ENCODE measurements around the gene SEPTIN5.

Gene SEPTIN5

DNA sequence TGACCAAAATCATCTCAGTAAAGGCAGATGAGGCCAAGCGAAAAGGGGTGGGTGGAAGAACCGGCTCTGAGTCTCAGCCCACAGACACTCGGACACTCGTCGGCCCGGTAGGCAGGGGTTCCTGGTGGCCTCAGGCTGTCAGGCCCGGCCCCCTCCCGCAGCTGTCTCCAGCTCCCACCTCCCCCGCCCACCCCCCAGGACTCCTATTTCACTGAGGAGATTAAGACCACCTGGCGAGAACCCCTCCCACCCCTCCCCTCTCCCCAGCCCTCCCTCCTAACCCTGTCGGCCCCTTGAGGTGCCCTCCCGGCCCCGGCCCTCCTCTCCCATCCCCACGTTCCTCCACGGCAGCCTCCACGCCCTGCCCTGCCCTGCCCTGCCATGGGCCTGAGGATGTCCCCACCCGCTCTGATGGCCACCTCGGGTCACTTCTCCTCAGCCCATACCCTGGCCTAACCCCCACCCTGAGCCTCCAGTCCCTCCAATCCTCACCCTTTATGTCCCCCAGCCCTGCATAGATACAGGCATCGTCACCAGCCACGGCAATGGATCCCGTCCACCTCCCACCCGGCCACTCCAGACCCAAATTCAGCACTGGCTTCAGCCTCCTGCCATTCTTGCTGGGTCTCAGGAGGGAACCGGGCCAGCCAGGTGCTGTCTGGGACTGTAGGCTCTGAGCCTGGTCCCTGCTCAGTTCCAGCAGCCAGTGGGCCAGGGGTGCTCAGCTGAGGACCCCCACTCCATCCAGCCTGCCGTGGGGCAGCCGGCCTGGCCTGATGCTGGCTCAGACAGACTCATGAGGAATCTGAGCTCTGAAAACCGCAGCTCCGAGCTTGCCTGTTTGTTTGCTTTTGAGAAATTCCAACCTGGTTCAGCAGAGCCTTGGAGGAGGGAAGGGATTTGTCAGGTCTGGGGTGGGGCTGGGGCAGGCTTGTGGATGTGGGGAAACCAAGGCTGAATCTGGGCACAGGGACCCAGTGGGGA, 36.5 kb downstream of the SEPTIN5 start:
- no peak for DNase-seq

DNA sequence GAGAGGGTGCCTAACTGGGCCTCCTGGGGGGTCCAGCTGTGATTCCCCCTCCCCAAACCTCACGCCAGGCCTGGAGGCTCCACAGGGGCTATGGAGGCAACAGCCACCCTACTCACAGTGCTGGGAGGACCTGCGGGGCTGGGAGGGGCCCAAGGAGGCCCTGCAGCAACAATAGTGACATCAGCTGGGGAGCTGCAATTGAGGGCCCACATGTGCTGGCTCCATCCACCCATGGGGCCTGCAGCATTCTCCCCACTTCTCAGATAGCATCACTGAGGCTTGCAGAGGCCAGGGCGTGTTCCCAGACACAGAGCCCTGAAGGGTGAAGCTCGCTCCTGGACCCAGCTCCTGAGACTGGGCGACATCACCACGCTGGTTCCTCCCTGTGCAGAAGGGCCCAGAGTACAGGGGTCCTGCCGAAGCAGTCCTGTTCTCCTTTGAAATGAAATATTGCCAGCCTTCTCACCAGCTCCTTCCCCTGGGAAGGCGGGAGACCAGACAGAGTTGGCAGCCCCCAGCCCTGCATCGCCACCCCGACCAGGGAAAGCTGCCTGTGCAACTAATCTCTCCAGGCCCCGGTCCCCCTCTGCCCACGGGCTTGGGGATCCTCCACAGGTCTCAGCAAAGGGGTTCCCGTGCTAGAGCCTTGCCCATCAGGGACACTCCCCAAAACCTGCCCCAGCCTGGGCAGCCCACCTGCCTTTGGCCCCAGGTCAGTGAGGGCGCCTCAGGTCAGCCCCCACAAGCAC, 37.4 kb downstream of the SEPTIN5 start:
- DNase-seq, result no peak

DNA sequence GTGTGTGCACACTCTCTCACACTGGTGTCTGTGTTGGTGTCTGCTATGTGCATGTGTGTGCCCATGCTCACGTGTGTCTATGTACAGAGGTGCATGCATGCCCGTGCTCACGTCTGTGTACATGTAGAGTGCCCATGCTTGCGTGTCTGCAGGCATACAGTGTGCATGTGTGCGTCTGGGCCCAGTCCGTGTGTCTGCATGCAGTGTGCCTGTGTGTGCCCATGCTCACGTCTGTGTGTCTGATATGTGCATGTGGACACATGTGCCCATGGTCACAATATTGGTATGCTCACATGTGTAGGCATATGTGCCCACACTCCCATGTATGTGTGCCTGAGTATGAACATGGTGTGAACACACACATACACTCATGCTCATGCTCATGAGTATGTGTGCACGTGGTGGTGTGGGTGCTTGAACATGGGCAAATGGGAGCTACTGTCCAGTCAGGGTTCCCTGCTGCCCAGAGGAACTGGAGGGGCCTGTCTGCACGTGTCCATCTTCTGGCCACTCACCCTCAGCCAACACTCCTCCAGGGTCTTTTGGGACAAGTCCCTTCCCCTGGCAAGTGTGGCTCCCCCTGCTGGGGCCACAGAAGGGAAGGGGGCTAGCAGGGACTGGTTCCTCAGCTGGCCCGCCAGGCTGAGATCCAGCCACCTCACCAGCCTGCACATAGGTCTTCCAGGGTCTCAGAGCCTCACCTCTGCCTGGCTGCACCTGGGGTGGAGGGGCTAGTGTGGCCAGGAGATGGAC, 39.0 kb downstream of the SEPTIN5 start:
- DNase-seq, result no peak

GRCh38 chr22:19753996-19754700, 39.8 kb downstream of the SEPTIN5 start:
- no peak for DNase-seq

- no peak for DNase-seq
Observed at GRCh38 chr22:19754701-19755144, 40.4 kb downstream of the SEPTIN5 start.

DNA sequence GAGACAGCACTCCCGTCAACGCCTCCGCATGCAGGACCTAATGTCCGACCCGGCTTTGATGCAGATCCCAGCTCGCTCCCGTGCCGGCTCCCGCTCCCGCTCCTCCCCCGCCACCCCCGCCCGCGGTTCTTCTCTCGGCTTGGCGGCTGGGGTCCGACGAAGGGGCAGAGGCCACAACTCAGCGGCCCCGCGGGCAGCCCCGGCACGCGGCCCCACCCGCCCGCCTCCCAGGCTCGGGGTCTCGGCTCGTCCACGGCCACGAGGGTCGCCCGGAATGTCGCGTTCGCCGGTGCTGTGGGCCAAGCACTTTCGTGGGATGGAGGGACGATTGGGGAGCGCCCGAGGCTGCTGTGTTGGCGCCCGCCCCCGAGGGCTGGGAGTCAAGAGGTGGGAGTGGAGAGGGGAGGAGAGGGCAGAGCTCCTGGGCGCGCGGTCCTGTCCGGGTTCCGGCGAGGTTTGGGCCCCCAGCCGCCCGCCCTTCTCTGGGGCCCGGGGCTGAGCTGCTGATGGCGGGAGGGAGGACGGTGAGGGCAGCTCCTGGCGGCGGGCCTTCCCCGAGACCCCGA, 40.9 kb downstream of the SEPTIN5 start:
- no peak for DNase-seq

DNA sequence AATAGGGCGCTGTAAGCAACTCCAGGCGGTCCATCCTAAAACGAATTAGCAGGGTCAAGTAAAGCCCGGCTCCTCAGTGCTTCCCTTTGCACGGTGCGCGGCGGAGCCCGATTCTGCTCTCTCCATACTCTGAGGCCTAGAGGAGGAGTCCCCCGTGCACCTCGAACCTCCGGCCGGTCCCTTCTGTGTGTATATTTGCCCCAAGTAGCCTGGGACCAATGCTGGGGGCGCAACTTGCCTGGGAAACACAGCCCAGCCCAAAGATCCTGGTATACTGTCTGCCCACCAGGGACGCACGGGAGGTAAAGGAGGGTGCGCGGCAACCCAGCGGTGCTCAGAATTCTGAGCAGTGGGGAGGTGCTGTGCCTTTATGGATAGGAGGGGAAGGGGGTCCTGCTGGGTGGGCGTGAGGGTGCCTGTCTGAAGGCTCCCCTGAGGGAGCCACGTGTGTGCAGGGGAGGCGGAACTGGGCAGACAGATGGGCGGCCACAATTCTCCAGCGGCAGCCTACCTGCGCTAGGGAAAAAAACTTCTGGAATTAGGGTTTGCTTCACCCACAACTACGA, 41.5 kb downstream of the SEPTIN5 start:
- no peak for DNase-seq

- DNase-seq, result peak; percentile 82
Observed at GRCh38 chr22:19756288-19757128, 42.2 kb downstream of the SEPTIN5 start.

DNA sequence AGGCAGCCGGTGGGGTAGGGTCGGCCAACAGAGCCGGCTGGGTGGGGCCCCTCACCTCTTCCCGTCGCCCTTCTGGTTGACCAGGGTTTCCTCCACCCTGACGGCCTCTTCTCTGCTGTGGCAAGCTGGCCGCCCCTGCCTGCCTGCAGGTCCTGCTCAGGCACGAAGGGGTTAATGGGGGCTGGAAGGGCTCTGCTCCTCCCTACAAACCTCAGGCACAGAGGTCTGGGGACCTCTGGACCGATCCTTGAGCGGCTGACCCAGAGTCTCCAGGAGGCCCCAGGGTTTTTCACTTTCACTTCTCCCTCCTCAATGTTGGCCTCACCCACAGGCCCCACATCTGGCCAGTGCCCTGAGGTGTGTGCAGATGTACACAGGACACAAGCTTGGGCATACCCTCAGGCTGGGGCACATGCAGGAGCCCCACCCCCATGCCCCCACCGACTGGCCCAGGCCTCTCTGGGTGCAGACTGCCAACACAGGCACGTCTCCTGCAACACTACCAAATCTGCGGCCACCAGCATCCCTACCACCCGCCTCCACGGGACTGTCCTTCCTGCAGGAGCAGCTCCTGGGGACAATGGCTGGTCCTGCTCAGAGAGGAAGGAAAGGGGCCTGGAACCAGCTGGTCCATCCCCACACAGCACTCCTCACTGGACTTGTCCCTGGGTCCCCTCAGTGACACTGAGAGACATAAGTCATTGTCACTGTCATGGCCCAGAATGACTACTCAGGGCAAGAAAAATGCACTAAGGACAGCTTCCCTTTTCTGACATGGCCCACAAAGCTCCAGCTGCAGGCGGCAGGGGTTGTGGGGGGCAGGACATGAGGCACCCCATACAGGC, 43.1 kb downstream of the SEPTIN5 start:
- DNase-seq, result no peak

DNA sequence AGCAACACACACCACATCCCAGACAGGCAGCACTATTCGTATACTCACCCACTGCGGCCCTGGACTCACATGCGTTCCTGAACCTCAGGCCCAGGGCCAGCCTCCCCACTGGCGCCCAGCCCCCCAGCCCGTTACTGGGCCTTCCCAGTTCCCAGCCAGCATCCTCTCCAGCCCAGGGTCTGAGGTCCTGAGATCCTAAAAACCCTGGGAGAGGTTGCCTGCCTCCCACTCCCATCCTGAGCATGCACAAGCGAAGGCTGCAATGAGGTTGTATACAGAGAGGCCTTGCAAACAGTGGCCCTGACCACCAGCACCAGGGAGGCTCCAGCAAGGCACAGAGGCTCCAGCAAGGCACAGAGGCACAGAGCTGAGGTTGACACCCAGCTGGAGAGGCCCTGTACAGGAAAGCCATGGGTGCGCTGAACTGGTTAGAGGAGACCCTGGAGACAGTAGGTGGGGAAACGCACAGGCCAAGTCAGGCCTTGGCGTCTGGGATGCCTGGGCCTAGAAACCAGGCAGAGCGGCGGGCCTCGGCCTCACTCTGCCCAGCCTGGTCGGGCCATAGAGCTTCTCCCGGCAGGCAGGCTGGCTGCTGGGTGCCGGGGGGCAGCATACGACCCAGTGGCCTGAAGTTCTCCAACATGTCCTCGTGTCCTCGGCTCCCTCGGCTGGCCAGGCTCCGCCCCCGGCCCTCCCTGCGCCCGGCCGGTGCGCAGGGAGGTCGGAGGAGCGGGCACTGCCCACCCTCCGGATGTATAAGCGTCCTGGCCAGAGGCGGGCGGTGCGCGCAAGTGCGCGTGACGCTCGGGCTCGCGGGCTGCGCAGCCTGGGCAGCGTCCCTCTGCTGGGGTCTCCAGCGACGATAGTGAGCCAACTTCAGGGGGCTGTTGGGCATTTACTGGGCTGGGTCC, 43.9 kb downstream of the SEPTIN5 start:
- DNase-seq, result no peak

GRCh38 chr22:19758896-19759426, 44.7 kb downstream of the SEPTIN5 start:
- no peak for DNase-seq

GRCh38 chr22:19759427-19760057, 45.2 kb downstream of the SEPTIN5 start:
- DNase-seq, result no peak

- DNase-seq, result no peak
Observed at GRCh38 chr22:19760058-19760950, 46.0 kb downstream of the SEPTIN5 start, which contains the start of gene TBX1. TSS of gene TBX1 (plus strand) at chr22:19760778. CDS start at chr22:19760844, 66 bp downstream.

DNA sequence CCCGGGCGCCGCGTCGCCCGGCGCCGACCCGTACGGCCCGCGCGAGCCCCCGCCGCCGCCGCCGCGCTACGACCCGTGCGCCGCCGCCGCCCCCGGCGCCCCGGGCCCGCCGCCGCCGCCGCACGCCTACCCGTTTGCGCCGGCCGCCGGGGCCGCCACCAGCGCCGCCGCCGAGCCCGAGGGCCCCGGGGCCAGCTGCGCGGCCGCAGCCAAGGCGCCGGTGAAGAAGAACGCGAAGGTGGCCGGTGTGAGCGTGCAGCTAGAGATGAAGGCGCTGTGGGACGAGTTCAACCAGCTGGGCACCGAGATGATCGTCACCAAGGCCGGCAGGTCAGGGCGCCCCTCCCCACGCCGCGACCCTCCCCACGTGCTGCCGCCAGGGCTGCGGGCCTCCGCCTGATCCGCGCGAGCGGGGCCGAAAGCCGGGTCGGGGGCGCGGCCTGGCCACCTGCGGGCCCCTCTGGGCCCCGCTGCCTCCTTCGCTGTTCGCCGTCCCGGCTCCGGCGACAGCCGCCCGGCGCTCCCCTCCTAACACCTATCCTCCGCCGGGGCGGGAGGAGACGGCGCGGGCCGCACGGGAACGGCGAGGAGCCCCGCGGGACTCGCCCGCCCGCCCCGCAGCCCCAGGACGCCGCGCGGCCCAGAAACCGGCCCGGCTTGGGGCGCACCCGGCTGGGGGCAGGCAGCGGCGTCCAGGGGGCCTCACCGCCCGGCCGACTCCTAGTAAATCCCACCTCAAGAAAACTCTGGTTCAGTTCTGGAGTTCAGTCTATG, 46.8 kb downstream of the SEPTIN5 start:
- DNase-seq, result no peak

DNA sequence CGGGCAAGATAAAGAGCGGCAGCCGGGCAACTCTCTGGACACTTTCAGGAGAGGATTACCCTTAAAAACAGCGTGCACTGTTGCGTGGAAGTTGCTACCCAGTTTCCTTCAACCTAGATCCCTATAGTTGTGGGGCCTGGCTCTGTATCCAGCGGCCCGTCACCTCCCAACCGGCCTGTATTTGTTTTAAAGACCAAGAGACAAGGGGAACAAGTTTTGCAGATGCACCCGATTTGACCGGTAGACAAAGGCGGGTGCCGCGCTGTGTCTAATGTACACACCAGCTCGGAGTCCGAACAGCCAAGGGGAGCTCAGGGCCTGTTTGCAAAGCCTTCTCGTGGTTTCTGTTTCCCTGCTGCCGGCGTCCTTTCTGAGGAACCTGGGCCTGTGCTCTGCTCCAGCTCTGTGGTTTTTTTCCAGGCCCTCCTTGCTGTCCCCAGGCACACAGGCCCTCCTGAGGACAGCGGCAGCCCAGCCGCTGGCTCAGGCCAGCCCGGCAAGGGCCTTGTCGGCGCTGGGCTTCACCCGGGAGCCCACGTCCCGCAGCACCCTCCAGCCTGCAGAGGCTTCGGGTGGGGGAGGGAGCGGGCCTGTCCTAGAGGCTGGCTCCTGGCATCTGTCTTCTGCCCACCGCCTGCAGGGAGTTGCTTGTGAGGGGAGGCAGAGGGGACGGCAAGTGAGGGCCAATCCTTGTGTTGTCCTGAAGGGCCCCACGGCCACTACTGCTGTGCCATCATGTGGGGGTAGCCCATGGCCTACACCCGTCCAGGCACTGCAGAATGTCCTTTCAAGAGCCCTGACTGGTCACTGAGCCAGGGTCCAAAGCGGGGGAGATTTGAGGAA, 47.6 kb downstream of the SEPTIN5 start:
- peak; percentile 73 for DNase-seq
